H1 (cell line): ENCODE data around the gene SLC1A1. TPM values are rescaled to one million over a fixed set of nuclear protein-coding genes. Genes with fewer than 3 reads are reported as not detected.
A peak's percentile ranks its signal among the peaks of the same experiment; 100 is the strongest.
"Not testable (repeated sequence)": the region's sequence is repeated elsewhere in the genome, so short reads cannot be mapped to it uniquely, and the experiment has no call there.

Experiments used
- CTCF ChIA-PET: fragments of 300-600 bp; sonication (Branson Sonifier 250); formaldehyde crosslinking; loops from one replicate; lab custom pipeline; 2021; ENCODE audit not compliant: partially characterized antibody; lab: Charles Lee
- POLR2A ChIA-PET: fragments of 300-600 bp; sonication (Branson Sonifier 250); formaldehyde crosslinking; loops from one replicate; lab custom pipeline; 2021; ENCODE audit warnings: inconsistent platforms; ENCODE audit not compliant: partially characterized antibody; lab: Charles Lee
- DNase-seq, 2 experiments: peaks; one replicate each; pipeline versions ENCODE4 v3.0.0 to v3.0.0-alpha.2; 2010 to 2022; ENCODE audit warnings: low spot score in 2 of 2, low read depth in 1 of 2, mixed read lengths in 1 of 2
- FAIRE-seq: peaks from 2 replicates; lab custom pipeline; 2011; peaks lifted over from hg19 to GRCh38; lab: Jason Lieb, UNC
- H2AFZ ChIP-seq: 2 replicates; pipeline ENCODE4 v1.8.1; 2012; ENCODE audit warnings: low read length, inconsistent platforms
- H2AK5ac ChIP-seq: 2 replicates; pipeline ENCODE4 v1.6.1; 2013; ENCODE audit warnings: low read depth, low read length
- H2BK120ac ChIP-seq: replicated peaks from 2 replicates; pipeline ENCODE3; 2013; ENCODE audit warnings: low read depth, low read length, inconsistent platforms
- H2BK12ac ChIP-seq: 2 replicates; pipeline ENCODE4 v1.6.1; 2013; ENCODE audit warnings: low read depth, low read length
- H2BK15ac ChIP-seq: 2 replicates; pipeline ENCODE4 v1.6.1; 2013; ENCODE audit warnings: low read length
- H2BK20ac ChIP-seq: 2 replicates; pipeline ENCODE4 v1.6.1; 2013; ENCODE audit warnings: low read length
- H2BK5ac ChIP-seq: 2 replicates; pipeline ENCODE4 v1.6.1; 2013; ENCODE audit warnings: low read depth, low read length
- H3K14ac ChIP-seq: 2 replicates; pipeline ENCODE4 v1.6.1; 2013; ENCODE audit warnings: inconsistent platforms; ENCODE audit not compliant: insufficient read length
- H3K18ac ChIP-seq: 2 replicates; pipeline ENCODE4 v1.6.1; 2013; ENCODE audit warnings: low read length; ENCODE audit errors: extremely low read depth
- H3K23ac ChIP-seq: 2 replicates; pipeline ENCODE4 v1.6.1; 2013; ENCODE audit warnings: inconsistent platforms; ENCODE audit not compliant: insufficient read length
- H3K23me2 ChIP-seq: 2 replicates; pipeline ENCODE4 v1.6.1; 2013; ENCODE audit warnings: low read depth, low read length
- H3K27ac ChIP-seq: 2 replicates; pipeline ENCODE4 v1.6.1; 2011; ENCODE audit warnings: low read depth, low read length, inconsistent platforms
- H3K27me3 ChIP-seq, 4 experiments: replicated peaks in 1 of 4; 1 replicate in 1 of 4; 2 replicates in 3 of 4; pipeline versions ENCODE4 v1.6.1 to v1.8.1; 2011 to 2013; ENCODE audit warnings: low read length in 3 of 4, mild to moderate bottlenecking in 3 of 4, inconsistent platforms in 2 of 4, mixed read lengths in 2 of 4, moderate library complexity in 1 of 4; ENCODE audit not compliant: control insufficient read depth in 3 of 4, insufficient read depth in 3 of 4; ENCODE audit errors: extremely low read depth in 1 of 4
- H3K36me3 ChIP-seq, 4 experiments: 2 replicates each; pipeline versions ENCODE4 v1.6.1 to v1.8.1; 2011 to 2013; ENCODE audit warnings: mild to moderate bottlenecking in 4 of 4, low read length in 3 of 4, moderate library complexity in 2 of 4, control low read depth in 1 of 4, inconsistent platforms in 1 of 4; ENCODE audit not compliant: insufficient read depth in 4 of 4, control insufficient read depth in 2 of 4
- H3K4ac ChIP-seq: replicated peaks from 2 replicates; pipeline ENCODE3; 2013; ENCODE audit warnings: low read length, low read depth, mixed read lengths, inconsistent platforms; ENCODE audit not compliant: insufficient read length
- H3K4me1 ChIP-seq, 4 experiments: replicated peaks in 1 of 4; 1 replicate in 1 of 4; 2 replicates in 3 of 4; pipeline versions ENCODE4 v1.6.1 to v1.8.1; 2011 to 2013; ENCODE audit warnings: low read length in 3 of 4, inconsistent platforms in 2 of 4, mixed read lengths in 1 of 4; ENCODE audit not compliant: insufficient read depth in 4 of 4, control insufficient read depth in 3 of 4
- H3K4me2 ChIP-seq, 2 experiments: 2 replicates each; pipeline versions ENCODE4 v1.6.1 to v1.8.1; 2011 to 2013; ENCODE audit warnings: low read depth in 2 of 2, low read length in 2 of 2, control low read depth in 1 of 2, inconsistent platforms in 1 of 2, mild to moderate bottlenecking in 1 of 2; ENCODE audit not compliant: insufficient read depth in 1 of 2
- H3K4me3 ChIP-seq, 4 experiments: fragments of 200-600, 300-600 bp in 1 of 4; sonication (generic), shearing (Covaris generic), sonication (Bioruptor Twin) in 1 of 4; 2 replicates each; pipeline versions ENCODE4 v1.5.1 to v1.8.1; 2011 to 2016; ENCODE audit warnings: low read length in 4 of 4, low read depth in 3 of 4, control low read depth in 2 of 4, inconsistent platforms in 2 of 4, mild to moderate bottlenecking in 2 of 4, mixed read lengths in 1 of 4, moderate library complexity in 1 of 4; ENCODE audit not compliant: insufficient read depth in 2 of 4; ENCODE audit errors: extremely low read depth in 1 of 4
- H3K56ac ChIP-seq: replicated peaks from 2 replicates; pipeline ENCODE3; 2013; ENCODE audit warnings: low read depth, mild to moderate bottlenecking, mixed read lengths, low read length, inconsistent platforms; ENCODE audit not compliant: insufficient read length
- H3K79me1 ChIP-seq: 2 replicates; pipeline ENCODE4 v1.6.1; 2013; ENCODE audit warnings: low read depth, low read length, control low read depth
- H3K79me2 ChIP-seq, 2 experiments: 2 replicates each; pipeline versions ENCODE4 v1.6.1 to v1.8.1; 2012 to 2013; ENCODE audit warnings: low read length in 2 of 2, mild to moderate bottlenecking in 2 of 2, inconsistent platforms in 1 of 2; ENCODE audit not compliant: insufficient read depth in 2 of 2, control insufficient read depth in 1 of 2
- H3K9ac ChIP-seq, 4 experiments: replicated peaks in 1 of 4; 1 replicate in 1 of 4; 2 replicates in 3 of 4; pipeline versions ENCODE4 v1.6.1 to v1.8.1; 2011 to 2013; ENCODE audit warnings: low read depth in 3 of 4, low read length in 3 of 4, control low read depth in 2 of 4, mild to moderate bottlenecking in 2 of 4, moderate library complexity in 2 of 4, inconsistent platforms in 1 of 4; ENCODE audit errors: extremely low read depth in 1 of 4
- H3K9me3 ChIP-seq, 2 experiments: 2 replicates each; pipeline versions ENCODE4 v1.6.1 to v1.8.1; 2012 to 2013; ENCODE audit warnings: mild to moderate bottlenecking in 2 of 2, moderate library complexity in 2 of 2, control low read depth in 1 of 2, inconsistent platforms in 1 of 2, low read depth in 1 of 2, low read length in 1 of 2, mixed read lengths in 1 of 2; ENCODE audit not compliant: insufficient read depth in 2 of 2
- H4K20me1 ChIP-seq, 2 experiments: replicated peaks in 1 of 2; 2 replicates each; pipeline versions ENCODE3 to v1.8.1; 2011 to 2013; ENCODE audit warnings: inconsistent platforms in 2 of 2, low read length in 2 of 2, mild to moderate bottlenecking in 1 of 2; ENCODE audit not compliant: insufficient read depth in 2 of 2, control insufficient read depth in 1 of 2
- H4K5ac ChIP-seq: 2 replicates; pipeline ENCODE4 v1.6.1; 2013; ENCODE audit warnings: low read length, low read depth, mixed read lengths, inconsistent platforms; ENCODE audit not compliant: insufficient read length
- H4K8ac ChIP-seq: 2 replicates; pipeline ENCODE4 v1.8.0; 2013; ENCODE audit warnings: mild to moderate bottlenecking, moderate library complexity, low read length, inconsistent platforms; ENCODE audit not compliant: insufficient read depth; ENCODE audit errors: extremely low read depth
- H4K91ac ChIP-seq: replicated peaks from 2 replicates; pipeline ENCODE3; 2013; ENCODE audit warnings: low read length, mixed read lengths, inconsistent platforms; ENCODE audit not compliant: insufficient read length
- RAD21 ChIP-seq, 2 experiments: IDR thresholded peaks in 1 of 2; conservative IDR thresholded peaks in 1 of 2; 2 replicates each; pipeline ENCODE4 v1.6.1; 2011; ENCODE audit warnings: low read depth in 2 of 2, low read length in 2 of 2, improper control_type of control experiment in 1 of 2, inconsistent platforms in 1 of 2, mild to moderate bottlenecking in 1 of 2, moderate library complexity in 1 of 2
- WGBS, 2 experiments: shearing (Covaris generic) in 1 of 2; methylation state at CpG; one replicate each; pipeline versions ENCODE4 v1.1.6 to v1.1.7; 2013 to 2015; ENCODE audit warnings: low lambda C conversion rate in 2 of 2, mixed read lengths in 2 of 2, inconsistent platforms in 1 of 2, low coverage in 1 of 2, missing lambda C conversion rate in 1 of 2; ENCODE audit not compliant: insufficient replicate concordance in 2 of 2, insufficient coverage in 1 of 2, insufficient read length in 1 of 2; ENCODE audit errors: extremely low coverage in 1 of 2, missing lambda C conversion rate in 1 of 2; 5-methylcytosine and 5-hydroxymethylcytosine counted together
- polyA plus RNA-seq, 7 experiments: library from polyadenylated mRNA; depleted of rRNA in 3 of 7; stranded (reverse) in 5 of 7; unstranded in 2 of 7; fragments of >200 nt in 5 of 7; fragments of 200-250 nt in 2 of 7; gene quantifications; 1 replicate in 5 of 7; 2 replicates in 1 of 7; 4 replicates in 1 of 7; pipeline versions ENCODE4 v1.2.1 to v1.2.3, GENCODE V29; 2011 to 2013; ENCODE audit warnings: missing spikeins in 2 of 7, mixed read lengths in 2 of 7
- total RNA-seq: library from RNA; stranded (reverse); fragmentation: NEBNext Ultra II Directional; extraction: Animal tissue kit (Norgen Biotek cat#: 25700); gene quantifications from 2 replicates; pipeline ENCODE4 v1.2.1, GENCODE V29; 2021
- TF ChIP-seq, protein P1 (sequence below), 3 experiments: IDR thresholded peaks; 1 replicate in 2 of 3; 2 replicates in 1 of 3; pipeline versions ENCODE4 v1.5.1 to v1.6.1; 2011; ENCODE audit warnings: low read length in 3 of 3, mild to moderate bottlenecking in 3 of 3, inconsistent platforms in 2 of 3, low read depth in 1 of 3, moderate library complexity in 1 of 3; ENCODE audit not compliant: insufficient read depth in 1 of 3; ENCODE audit errors: control extremely low read depth in 1 of 3

SLC1A1 gene
- total and polyA plus RNA-seq, 2 of the 8 experiments (the other 6 are each of a cell fraction or from before 2014, with no cell fraction given), result 4.7 to 11.7 TPM

DNA sequence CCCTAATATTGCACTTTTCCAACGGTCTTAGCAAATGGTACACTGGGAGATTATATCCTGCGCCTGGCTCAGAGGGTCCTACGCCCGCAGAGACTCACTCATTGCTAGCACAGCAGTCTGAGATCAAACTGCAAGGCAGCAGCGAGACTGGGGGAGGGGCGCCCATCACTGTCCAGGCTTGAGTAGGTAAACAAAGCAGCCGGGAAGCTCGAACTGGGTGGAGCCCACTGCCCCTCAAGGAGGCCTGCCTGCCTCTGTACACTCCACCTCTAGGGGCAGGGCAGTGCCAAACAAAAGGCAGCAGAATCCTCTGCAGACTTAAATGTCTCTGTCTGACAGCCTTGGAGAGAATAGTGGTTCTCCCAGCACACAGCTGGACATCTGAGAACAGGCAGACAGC, 41.1 kb downstream of the SLC1A1 start:
- H2BK20ac ChIP-seq, H2BK15ac ChIP-seq, H3K23ac ChIP-seq, H3K18ac ChIP-seq, FAIRE-seq, H3K56ac ChIP-seq, H4K5ac ChIP-seq, H4K91ac ChIP-seq: not testable (repeated sequence)
- 76% methylated on average over 8 of the region's 8 CpGs; no CpG with 5 or more reads in 1 of the 2 experiments for WGBS, 2 experiments
- peak; percentile 19 to 40; a peak in 2 of 4 replicates for TF ChIP-seq RAD21 (IDR thresholded peaks at IDR 0.05 in 1 of 2, conservative IDR thresholded peaks at IDR 0.05 in 1 of 2; ENCODE audit: low read depth in 2 of 2, low read length in 2 of 2)
- TF ChIP-seq, protein P1, sequence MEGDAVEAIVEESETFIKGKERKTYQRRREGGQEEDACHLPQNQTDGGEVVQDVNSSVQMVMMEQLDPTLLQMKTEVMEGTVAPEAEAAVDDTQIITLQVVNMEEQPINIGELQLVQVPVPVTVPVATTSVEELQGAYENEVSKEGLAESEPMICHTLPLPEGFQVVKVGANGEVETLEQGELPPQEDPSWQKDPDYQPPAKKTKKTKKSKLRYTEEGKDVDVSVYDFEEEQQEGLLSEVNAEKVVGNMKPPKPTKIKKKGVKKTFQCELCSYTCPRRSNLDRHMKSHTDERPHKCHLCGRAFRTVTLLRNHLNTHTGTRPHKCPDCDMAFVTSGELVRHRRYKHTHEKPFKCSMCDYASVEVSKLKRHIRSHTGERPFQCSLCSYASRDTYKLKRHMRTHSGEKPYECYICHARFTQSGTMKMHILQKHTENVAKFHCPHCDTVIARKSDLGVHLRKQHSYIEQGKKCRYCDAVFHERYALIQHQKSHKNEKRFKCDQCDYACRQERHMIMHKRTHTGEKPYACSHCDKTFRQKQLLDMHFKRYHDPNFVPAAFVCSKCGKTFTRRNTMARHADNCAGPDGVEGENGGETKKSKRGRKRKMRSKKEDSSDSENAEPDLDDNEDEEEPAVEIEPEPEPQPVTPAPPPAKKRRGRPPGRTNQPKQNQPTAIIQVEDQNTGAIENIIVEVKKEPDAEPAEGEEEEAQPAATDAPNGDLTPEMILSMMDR (IDR thresholded peaks at IDR 0.05; ENCODE audit: control extremely low read depth in 1 of 3, insufficient read depth in 1 of 3, low read depth in 1 of 3, low read length in 3 of 3), result peak; percentile 44 to 53 (median 46)
- TF ChIP-seq, all 59 proteins: peak for 2; not testable (repeated sequence) for 57
- H3K4me1 ChIP-seq, H3K4ac ChIP-seq, H2BK12ac ChIP-seq, H3K9ac ChIP-seq, H3K4me3 ChIP-seq, H4K20me1 ChIP-seq, H3K27ac ChIP-seq, H2AK5ac ChIP-seq, H3K14ac ChIP-seq, H3K9me3 ChIP-seq, H2BK5ac ChIP-seq, POLR2A ChIA-PET, H3K27me3 ChIP-seq, H4K8ac ChIP-seq, H2BK120ac ChIP-seq, H3K36me3 ChIP-seq, H2AFZ ChIP-seq, H3K23me2 ChIP-seq, H3K4me2 ChIP-seq, H3K79me1 ChIP-seq, H3K79me2 ChIP-seq: not testable (repeated sequence)
- CTCF ChIA-PET, result interaction anchor here (0.9 to 1.7 kb wide), 8 partner anchors 10 to 135 kb away, joined by 3 to 11 read pairs (median 4); partner anchors contain the start of gene SPATA6L
- DNase-seq, result peak in 1 of 2 experiments; percentile 63
